Umbilical cord (tissue), 2 donors: ENCODE data around the gene GBP2. TPM values are rescaled to one million over a fixed set of nuclear protein-coding genes. Genes with fewer than 3 reads are reported as not detected.
"Not testable (repeated sequence)": the region's sequence is repeated elsewhere in the genome, so short reads cannot be mapped to it uniquely, and the experiment has no call there.

ENCODE experiments used
- DNase-seq: peaks from one replicate; pipeline ENCODE4 v3.0.0-alpha.2; 2015; ENCODE audit warnings: low spot score
- total RNA-seq: library from RNA; depleted of rRNA; stranded (reverse); fragments of >200 nt; gene quantifications from one replicate; pipeline ENCODE4 v1.2.3, GENCODE V29; 2014; ENCODE audit warnings: low replicate concordance; ENCODE audit not compliant: insufficient read depth

Gene GBP2
- total RNA-seq, 1 donor from 2014 or later = 106 TPM

GRCh38 chr1:89128003-89128458 is 2.1 kb upstream of the GBP2 start:
- not testable (repeated sequence) for DNase-seq

- not testable (repeated sequence) for DNase-seq
Measured at GRCh38 chr1:89126602-89127565, 970 bp upstream of the GBP2 start.

GRCh38 chr1:89125240-89125912 is 538 bp downstream of the GBP2 start:
- DNase-seq = no peak

DNA sequence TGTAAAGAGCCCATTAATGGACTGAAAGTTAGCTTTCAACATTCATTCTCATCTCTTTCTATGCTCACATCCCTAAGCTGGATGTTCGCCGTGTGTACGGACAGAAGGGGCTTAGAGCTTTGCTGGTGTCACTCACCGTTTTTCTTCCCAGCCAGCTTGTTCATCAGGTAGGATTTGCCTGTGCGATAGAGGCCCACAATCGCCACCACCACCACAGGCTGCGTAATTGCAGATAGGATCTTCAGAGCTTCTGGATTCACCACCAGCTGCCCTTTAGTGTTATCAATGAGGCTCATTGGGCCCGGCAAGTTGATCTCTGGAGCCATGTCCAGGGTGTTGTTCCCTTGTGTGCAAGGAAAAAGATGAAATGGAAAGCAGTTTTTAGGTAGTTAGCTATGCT is 4.3 kb downstream of the GBP2 start:
- no peak for DNase-seq

GRCh38 chr1:89114662-89115061 is 11.3 kb downstream of the GBP2 start:
- no peak for DNase-seq

DNA sequence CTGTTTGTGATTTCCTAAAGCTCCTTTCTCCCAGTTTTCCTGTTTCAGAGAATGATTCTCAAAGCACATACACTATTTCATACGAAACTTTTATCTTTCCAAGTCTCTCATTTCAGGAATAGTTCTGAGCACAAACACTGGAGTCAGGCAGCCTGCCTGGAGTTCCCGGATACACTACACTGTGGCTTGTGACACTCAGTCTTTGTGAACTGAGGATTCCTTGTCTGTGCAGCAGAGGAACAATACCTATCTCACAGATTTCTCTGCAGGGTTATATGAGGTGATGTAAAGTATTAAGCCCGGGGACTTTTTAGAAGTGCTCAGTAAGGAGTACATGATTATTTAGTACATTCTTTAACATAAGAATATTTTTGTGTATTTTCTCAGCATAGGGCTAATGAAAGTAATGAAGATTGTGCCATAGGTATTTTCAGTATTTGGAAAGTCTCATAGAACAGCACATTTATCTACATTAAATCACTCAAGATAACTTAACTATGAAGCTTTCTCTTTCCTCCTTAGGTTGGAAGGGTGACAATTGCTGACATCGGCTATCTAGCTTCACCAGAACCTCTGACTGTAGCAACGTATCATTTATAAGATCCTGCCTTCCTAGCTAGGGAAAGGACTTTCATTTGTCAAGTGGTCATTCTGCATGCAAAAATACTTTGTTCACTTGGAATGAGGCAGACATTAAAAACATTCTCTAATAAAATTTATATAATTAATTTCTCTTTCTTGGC is 12.9 kb downstream of the GBP2 start:
- DNase-seq = no peak

- no peak for DNase-seq
Measured at GRCh38 chr1:89104687-89105086, 21.2 kb downstream of the GBP2 start.

DNA sequence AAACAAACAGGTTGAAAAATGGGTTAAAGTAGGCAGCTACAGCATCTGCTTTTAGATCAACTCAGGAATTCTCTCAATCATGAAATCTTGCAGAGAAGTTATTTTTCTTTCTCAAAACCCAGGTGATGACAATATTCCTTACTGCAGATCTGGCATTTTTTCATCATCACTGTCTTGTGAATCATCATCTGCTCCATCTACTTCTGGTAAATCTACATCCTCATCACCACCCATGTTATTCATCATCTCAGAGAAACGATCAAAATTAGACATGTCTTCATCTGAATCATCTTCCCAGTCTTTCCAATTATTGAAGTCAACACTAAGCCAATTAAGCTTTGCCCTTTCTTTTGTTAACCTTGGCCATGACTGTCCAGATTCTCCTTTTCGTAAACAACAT is 21.8 kb downstream of the GBP2 start:
- no peak for DNase-seq

GRCh38 chr1:89102021-89102420 is 23.9 kb downstream of the GBP2 start:
- no peak for DNase-seq

- no peak for DNase-seq
Measured at GRCh38 chr1:89100412-89100811, 25.5 kb downstream of the GBP2 start.

DNA sequence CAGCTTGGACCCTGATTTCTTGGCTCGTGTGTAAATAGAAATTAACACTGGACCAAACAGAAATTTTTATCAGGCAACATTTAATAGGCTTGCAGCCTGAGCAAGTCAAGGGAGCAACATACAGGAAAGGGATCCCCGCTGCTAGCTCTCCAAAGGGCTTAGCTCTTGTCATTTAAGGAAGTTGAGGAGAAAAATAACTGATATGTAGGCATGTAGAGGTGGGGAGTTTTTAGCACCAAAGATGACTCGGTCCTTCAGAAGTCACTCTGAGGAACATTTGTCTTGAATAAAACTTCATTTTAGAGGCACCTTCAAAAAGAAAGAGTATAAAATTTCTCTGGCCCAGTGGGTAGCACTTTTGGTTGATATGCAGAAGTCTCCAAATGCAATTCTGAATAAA is 27.1 kb downstream of the GBP2 start:
- no peak for DNase-seq

DNA sequence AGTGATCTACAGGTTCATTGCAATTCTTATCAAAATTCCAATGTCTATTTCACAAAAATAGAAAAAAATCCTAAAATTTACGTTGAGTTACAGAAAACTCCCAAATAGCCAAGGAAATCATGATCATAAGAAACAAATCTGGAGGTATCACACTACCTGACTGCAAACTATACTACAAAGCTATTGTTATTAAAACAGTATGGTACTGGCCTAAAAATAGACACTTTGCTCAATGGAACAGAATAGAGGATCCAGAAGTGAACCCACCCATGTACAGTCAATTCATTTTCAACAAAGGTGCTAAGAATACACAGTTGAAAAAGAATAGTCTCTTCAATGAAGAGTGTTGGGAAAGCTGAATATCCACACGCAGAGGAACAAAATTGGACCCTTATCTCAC is 30.2 kb downstream of the GBP2 start:
- no peak for DNase-seq

DNA sequence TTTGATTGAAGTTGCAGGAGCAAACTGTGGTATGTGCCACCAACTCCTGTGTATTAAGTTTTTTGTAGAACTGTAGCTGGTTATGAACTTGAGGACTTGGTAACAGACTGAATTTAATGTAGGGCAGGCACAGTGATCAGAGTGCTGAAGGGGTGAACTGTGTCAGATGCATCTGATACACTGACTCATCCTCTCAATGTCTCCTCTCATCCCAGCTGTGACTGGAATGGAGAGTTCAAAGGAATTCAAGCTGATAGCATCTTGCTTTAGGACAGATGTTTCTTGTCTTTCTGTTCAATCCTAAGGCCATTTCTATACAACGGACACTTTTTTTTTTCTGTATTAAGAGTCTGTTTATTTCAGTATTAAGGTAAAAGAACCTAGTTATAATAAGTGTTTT is 36.0 kb downstream of the GBP2 start:
- peak; percentile 76 for DNase-seq

DNA sequence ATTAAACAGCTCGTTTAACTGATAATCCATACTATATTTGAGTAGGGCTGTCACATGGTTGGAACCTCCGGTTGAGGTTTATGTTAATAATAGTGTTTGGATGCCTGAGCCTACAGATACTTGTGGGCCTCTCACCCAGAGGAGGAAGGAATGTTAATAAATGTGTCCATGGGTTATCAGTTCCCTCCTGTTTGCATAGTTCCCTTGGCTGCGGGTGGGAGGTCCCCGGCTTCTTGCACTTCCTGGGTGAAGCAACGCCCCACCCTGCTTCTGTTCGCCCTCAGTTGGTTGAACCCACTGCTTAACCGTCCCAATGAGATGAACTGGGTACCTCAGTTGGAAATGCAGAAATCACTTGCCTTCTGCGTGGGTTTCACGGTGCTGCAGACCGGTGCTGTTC is 37.3 kb downstream of the GBP2 start:
- DNase-seq = no peak

DNA sequence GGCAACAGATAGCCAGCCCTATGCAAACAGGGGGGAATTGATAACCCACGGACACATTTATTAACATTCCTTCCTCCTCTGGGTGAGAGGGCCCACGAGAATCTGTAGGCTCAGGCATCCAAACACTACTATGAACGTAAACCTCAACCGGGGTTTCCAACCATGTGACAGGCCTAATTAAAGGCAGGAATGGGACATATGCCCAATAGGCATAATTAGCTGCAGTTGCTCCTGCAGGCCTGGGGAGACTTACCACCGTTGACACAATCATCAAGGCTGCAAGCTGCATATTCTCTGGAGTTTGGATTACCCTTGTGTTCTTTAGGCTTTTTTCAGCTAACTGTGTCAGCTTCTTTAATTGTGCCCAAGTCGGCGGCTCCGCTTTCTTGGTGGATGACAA is 38.7 kb downstream of the GBP2 start:
- no peak for DNase-seq

DNA sequence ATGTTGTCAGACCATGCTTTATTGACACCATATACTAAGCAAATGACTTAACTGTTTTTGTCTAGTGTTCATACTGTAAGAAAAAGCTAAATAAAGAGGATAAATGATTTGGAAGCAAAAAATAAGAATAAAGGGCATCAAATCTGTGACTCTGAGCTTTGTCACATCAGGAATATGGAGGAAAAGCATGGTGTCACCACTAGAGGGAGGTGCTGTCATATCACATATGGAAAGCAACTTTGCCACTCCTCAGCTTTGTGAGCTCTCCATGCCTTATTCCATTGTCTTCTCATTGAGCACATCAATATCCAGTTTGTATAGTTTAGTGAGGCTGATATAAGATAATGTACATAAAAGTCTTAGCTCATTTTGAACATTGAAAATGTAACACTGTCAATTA is 40.1 kb downstream of the GBP2 start:
- peak; percentile 31 for DNase-seq

GRCh38 chr1:89081005-89081404 is 44.9 kb downstream of the GBP2 start:
- DNase-seq = no peak

DNA sequence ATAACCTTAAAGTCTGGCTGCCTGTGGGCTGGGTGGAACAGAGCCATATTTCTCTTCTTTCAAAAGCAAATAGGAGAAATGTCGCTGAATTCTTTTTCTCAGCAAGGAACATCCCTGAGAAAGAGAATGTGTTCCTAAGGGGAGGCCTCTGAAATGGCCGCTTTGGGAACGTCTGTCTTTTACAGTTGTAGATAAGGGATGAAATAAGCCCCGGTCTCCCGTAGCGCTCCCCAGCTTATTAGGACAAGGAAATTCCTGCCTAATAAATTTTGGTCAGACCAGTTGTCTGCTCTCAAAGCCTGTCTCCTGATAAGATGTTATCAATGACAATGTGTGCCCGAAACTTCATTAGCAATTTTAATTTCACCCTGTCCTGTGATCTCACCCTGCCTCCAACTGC is 45.8 kb downstream of the GBP2 start:
- DNase-seq = not testable (repeated sequence)

GRCh38 chr1:89072466-89073065 is 53.3 kb downstream of the GBP2 start:
- not testable (repeated sequence) for DNase-seq

DNA sequence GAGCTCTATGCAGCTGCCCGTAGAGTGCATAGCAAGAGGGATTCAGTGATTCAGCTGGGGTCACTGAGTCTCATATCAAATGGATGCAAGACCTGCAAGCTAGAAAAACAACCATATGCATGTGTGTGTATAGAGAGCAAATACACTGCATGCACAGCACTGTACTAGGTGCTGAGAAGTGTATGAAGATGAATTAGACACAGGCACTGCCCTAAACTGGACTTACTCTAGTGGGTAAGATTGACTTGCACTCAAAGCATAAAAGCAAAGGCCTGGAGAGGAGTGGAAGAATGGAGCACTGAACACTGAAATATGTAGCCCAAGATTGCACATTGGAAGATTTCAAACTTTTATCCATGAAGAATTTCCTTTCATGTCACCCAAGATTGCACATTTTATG is 55.4 kb downstream of the GBP2 start:
- no peak for DNase-seq

GRCh38 chr1:89069951-89070350 is 56.0 kb downstream of the GBP2 start:
- no peak for DNase-seq

DNA sequence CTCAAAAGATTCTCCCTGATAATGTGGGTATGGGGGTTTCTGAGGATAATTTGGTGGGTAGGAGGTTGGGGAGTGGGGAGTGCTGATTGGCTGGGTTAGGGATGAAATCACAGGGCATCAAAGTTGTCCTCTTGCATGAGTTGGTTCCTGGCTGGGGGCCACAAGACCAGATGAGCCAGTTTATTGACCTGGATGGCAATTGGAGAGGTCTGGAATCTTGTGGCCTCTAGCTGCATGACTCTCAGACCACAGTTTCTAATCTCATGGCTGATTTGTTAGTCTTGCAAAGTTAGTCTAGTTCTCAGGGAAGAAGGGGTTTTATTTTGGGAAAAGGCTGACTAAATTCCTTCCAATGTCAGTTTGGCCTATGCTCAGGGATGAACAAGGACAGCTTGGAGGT is 57.6 kb downstream of the GBP2 start:
- DNase-seq = no peak
